Smooth muscle cell (in vitro differentiated cells): ENCODE measurements around the gene C1orf35. TPM values are rescaled to one million over a fixed set of nuclear protein-coding genes. Genes with fewer than 3 reads are reported as not detected.

Experiments used
- DNase-seq: peaks from one replicate; lab custom pipeline; 2025; ENCODE audit not compliant: unreplicated experiment; lab: John Stamatoyannopoulos, UW
- H2AFZ ChIP-seq: fragments of 200-600 bp; sonication (generic); 2 replicates; pipeline ENCODE4 v1.6.0; 2016; ENCODE audit warnings: antibody characterized with exemption, low read depth, mild to moderate bottlenecking
- H3F3A ChIP-seq: fragments of 200-600 bp; sonication (generic); 2 replicates; pipeline ENCODE4 v1.6.0; 2017; ENCODE audit warnings: antibody characterized with exemption, low read depth
- H3K27ac ChIP-seq: fragments of 200-600 bp; sonication (generic); 2 replicates; pipeline ENCODE4 v1.5.1; 2016; ENCODE audit warnings: low read depth, mild to moderate bottlenecking
- H3K27me3 ChIP-seq: fragments of 200-600 bp; sonication (generic); 2 replicates; pipeline ENCODE4 v1.6.1; 2016; ENCODE audit warnings: low read depth, mild to moderate bottlenecking
- H3K36me3 ChIP-seq: fragments of 200-600 bp; sonication (generic); 2 replicates; pipeline ENCODE4 v1.5.1; 2016; ENCODE audit warnings: low read depth
- H3K4me1 ChIP-seq: fragments of 200-600 bp; sonication (generic); 2 replicates; pipeline ENCODE4 v1.5.1; 2016; ENCODE audit warnings: low read depth
- H3K4me2 ChIP-seq: fragments of 200-600 bp; sonication (generic); 2 replicates; pipeline ENCODE4 v1.6.0; 2016; ENCODE audit warnings: mild to moderate bottlenecking
- H3K4me3 ChIP-seq: fragments of 200-600 bp; sonication (generic); 2 replicates; pipeline ENCODE4 v1.5.1; 2016; ENCODE audit warnings: mild to moderate bottlenecking
- H3K79me2 ChIP-seq: fragments of 200-600 bp; sonication (generic); 2 replicates; pipeline ENCODE4 v1.6.0; 2016; ENCODE audit warnings: low read depth, mild to moderate bottlenecking
- H3K9ac ChIP-seq: fragments of 200-600 bp; sonication (generic); 2 replicates; pipeline ENCODE4 v1.6.0; 2016; ENCODE audit warnings: low read depth
- H3K9me3 ChIP-seq: fragments of 200-600 bp; sonication (generic); replicated peaks from 2 replicates; pipeline ENCODE4 v1.5.1; 2016; ENCODE audit warnings: low read depth
- H4K20me1 ChIP-seq: fragments of 200-600 bp; sonication (generic); 2 replicates; pipeline ENCODE4 v1.6.0; 2016; ENCODE audit warnings: low read depth
- CTCF ChIP-seq: fragments of 200-600 bp; sonication (generic); IDR thresholded peaks from 2 replicates; pipeline ENCODE4 v1.5.1; 2017; ENCODE audit warnings: borderline replicate concordance, mild to moderate bottlenecking, antibody characterized with exemption; ENCODE audit not compliant: insufficient read depth, poor library complexity, severe bottlenecking
- WGBS: methylation state at CpG from one replicate; pipeline ENCODE4 v1.1.7; 2016; ENCODE audit warnings: low lambda C conversion rate; 5-methylcytosine and 5-hydroxymethylcytosine counted together
- polyA plus RNA-seq: library from polyadenylated mRNA; unstranded; fragments of >200 nt; fragmentation: Nextera tagmentation; extraction: Ambion mirVana; gene quantifications from 2 replicates; pipeline ENCODE4 v1.2.1, GENCODE V29; 2016
- total RNA-seq: library from RNA; depleted of rRNA; stranded (reverse); fragments of >200 nt; gene quantifications from 2 replicates; pipeline ENCODE4 v1.2.3, GENCODE V29; 2014

C1orf35 gene
- total and polyA plus RNA-seq, 2 experiments from 2014 or later: 7.6 to 18.7 TPM

DNA sequence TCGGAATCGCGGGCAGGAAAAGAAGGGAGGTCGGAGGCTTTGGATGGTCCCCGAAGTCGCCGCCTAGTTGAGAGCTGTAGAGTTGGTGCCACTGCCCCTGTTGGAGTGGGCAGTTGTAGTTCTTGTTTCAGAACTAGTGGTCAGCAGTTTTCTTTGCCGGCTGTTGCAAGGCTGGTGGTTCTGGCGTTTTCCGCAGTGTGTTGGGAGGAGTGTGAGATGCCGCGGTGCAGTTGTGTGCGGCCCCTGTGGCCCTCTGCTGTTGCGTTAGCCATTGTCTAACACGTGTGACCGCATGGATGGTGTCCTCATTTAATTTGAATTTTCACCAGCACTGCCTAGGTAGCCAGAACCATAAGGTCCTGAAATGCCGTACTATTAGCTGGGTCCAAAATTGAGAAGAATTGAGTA lies 19.2 kb downstream of the C1orf35 start:
- no peak for DNase-seq
- Histone ChIP-seq H3K79me2 (peaks cover 79% of the 10 kb centered on the region), H3K4me2 (peak overlapping the region; percentile 88)

GRCh38 chr1:228082918-228083870 lies 19.9 kb downstream of the C1orf35 start:
- WGBS: under 1% methylated on average over 65 of the region's 79 CpGs
- Histone ChIP-seq H3K27me3 (no peaks in the 10 kb centered on the region), H3K79me2 (peaks cover 72% of the 10 kb centered on the region), H3K4me3 (peak overlapping the region; percentile 99), H3F3A (peaks cover 23% of the 10 kb centered on the region), H3K27ac (peak overlapping the region; percentile 96), H3K4me2 (peak overlapping the region; percentile 88), H4K20me1 (peaks cover 79% of the 10 kb centered on the region), H3K9ac (peak overlapping the region; percentile 100), H2AFZ (no peak overlapping the region), H3K4me1 (peaks cover 49% of the 10 kb centered on the region), H3K36me3 (no peaks in the 10 kb centered on the region), H3K9me3 (no peaks in the 10 kb centered on the region)
- no peak for DNase-seq
- no peak for TF ChIP-seq CTCF

More for the DNA sequence above, 19.2 kb downstream of the C1orf35 start:
- Histone ChIP-seq H3K36me3 (no peaks in the 10 kb centered on the region), H3K4me3 (peak overlapping the region; percentile 99), H3K27me3 (no peaks in the 10 kb centered on the region), H3F3A (peaks cover 23% of the 10 kb centered on the region), H2AFZ (no peak overlapping the region), H3K9ac (peak overlapping the region; percentile 100), H3K27ac (peak overlapping the region; percentile 96), H3K4me1 (peaks cover 55% of the 10 kb centered on the region), H3K9me3 (no peaks in the 10 kb centered on the region), H4K20me1 (peaks cover 79% of the 10 kb centered on the region)
- TF ChIP-seq CTCF: no peak
- 6% methylated on average over 17 of the region's 17 CpGs for WGBS

DNA sequence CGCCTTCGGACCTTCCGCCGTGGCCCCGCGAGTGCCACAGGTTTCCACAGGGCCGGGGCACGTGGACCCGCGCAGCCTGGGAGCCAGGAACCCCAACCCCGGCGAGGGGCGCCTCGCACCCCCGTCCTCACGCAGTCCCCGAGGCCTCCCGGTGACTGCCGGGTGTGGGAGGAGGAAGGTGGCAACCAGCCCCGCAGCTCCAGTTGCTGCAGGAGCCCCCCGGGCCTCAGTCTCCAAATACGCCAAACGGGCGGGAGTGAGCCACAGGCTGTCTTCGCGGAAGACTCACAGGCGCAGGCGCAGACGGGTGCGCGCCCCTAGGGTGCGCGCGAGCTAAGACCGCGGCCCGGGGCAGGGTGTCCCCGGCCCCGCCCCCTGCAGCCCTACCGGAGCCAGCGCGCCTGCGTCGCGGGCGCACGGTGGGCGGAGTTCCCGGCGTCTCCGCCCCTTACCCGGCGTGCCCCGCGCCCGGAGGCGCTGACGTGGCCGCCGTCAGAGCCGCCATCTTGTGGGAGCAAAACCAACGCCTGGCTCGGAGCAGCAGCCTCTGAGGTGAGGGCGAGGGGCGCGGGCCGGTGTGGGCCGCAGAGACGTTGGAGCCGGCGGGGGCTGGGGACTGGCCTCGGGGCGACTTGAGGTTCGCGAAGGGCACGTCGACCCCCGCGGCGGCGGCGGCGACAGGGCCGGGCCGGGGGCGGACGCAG lies 20.8 kb downstream of the C1orf35 start, which contains the start of gene ARF1:
Gene ARF1, plus strand, starts transcription at position 495 of the 704 bp plus-strand sequence. CDS start 14,407 bp downstream, outside the sequence.
- under 1% methylated on average over 58 of the region's 87 CpGs for WGBS
- peak within 1 kb of the TSS; percentile 100 for H3K9ac ChIP-seq

More for the DNA sequence above, 20.8 kb downstream of the C1orf35 start, which contains the start of gene ARF1:
- peaks cover 46% of the 10 kb centered on the region for H3K4me1 ChIP-seq
- TF ChIP-seq CTCF: no peak
- peak; percentile 78 for DNase-seq
- H3K36me3 ChIP-seq: no peaks in the 10 kb centered on the region
- peaks cover 76% of the 10 kb centered on the region for H4K20me1 ChIP-seq
- peaks cover 23% of the 10 kb centered on the region for H3F3A ChIP-seq
- H3K4me3 ChIP-seq: peak within 1 kb of the TSS; percentile 99
- no peaks in the 10 kb centered on the region for H3K27me3 ChIP-seq
- peak within 1 kb of the TSS; percentile 96 for H3K27ac ChIP-seq
- H3K4me2 ChIP-seq: peak within 1 kb of the TSS; percentile 88
- H3K9me3 ChIP-seq: no peaks in the 10 kb centered on the region
- H3K79me2 ChIP-seq: peaks cover 64% of the 10 kb centered on the region
- H2AFZ ChIP-seq: peak within 1 kb of the TSS; percentile 81
